HCEC 1CT (cell line): ENCODE measurements around the gene PPP1R13L.

Experiments used
- DNase-seq: peaks from one replicate; pipeline ENCODE4 v3.0.0-alpha.2; 2017

The PPP1R13L gene

GRCh38 chr19:45406226-45407090, 1.6 kb upstream of the PPP1R13L start, which contains the start of gene POLR1G:
POLR1G (plus strand) TSS chr19:45406644; CDS start chr19:45406697, 53 bp downstream.
- DNase-seq, result peak; percentile 81

GRCh38 chr19:45405435-45406225, 761 bp upstream of the PPP1R13L start:
- DNase-seq, result peak; percentile 90

GRCh38 chr19:45403781-45404556, 900 bp downstream of the PPP1R13L start:
- DNase-seq, result no peak

GRCh38 chr19:45403272-45403671, 1.6 kb downstream of the PPP1R13L start:
- no peak for DNase-seq

DNA sequence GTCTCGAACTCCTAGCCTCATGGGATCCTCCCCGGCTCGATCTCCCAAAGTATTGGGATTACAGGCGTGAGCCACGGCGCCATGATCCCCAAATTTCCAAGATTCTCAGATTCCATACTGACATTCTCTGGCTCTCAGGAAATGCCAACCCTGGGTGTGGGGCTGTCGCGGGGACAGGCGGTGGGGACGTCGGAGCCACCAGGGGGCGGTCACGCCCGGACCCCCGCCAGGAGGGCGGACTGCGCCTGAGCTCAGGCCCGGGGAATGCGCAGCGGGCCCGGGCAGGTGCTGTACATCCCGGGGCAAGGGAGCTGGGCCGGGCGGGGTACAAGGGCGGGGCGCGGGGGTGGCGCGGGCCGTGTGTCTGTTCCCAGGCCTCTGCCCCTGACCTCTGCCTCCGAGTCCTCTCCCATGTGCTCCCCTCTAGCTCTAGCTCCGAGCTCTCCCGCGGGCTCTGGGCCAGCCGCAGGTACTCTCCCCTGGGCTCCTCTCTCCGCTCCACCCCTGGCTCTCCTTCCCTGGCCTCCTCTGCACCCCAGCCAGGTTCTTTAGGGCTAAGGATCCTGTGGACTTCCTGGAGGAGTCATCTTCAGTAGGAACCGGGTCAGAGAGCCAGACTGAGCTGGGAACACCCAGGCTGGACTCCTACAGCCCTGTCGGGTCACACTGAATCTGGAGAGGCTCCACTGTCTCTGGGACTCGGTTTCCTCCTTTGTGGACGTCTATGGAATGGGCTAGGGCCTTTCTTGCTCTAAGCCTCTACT, 2.4 kb downstream of the PPP1R13L start:
- DNase-seq, result no peak

- no peak for DNase-seq
Observed at GRCh38 chr19:45401815-45402214, 3.1 kb downstream of the PPP1R13L start.

DNA sequence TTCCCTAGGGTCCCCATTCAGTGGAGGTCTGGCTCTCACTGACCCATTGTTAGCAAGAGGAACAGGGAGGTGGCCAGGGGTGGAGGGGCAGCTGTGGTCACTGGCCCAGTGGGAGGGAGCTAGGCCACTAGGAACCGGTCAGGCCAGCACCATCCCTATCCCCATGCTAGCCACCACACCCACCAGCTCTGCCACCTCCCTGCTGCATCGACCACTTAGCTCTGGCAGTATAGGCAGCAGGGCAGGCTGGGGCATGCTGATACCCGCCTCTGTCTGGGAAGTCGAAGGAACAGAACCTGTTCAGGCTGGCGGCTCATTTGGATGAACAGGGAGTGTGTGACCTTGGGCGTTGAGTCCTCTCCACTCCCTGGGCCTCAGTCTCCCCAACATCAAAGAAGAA, 4.7 kb downstream of the PPP1R13L start:
- DNase-seq, result no peak

GRCh38 chr19:45395821-45396617, 8.8 kb downstream of the PPP1R13L start:
- no peak for DNase-seq

- DNase-seq, result no peak
Observed at GRCh38 chr19:45391871-45392665, 12.8 kb downstream of the PPP1R13L start.

- DNase-seq, result peak; percentile 39
Observed at GRCh38 chr19:45391346-45391745, 13.5 kb downstream of the PPP1R13L start.

DNA sequence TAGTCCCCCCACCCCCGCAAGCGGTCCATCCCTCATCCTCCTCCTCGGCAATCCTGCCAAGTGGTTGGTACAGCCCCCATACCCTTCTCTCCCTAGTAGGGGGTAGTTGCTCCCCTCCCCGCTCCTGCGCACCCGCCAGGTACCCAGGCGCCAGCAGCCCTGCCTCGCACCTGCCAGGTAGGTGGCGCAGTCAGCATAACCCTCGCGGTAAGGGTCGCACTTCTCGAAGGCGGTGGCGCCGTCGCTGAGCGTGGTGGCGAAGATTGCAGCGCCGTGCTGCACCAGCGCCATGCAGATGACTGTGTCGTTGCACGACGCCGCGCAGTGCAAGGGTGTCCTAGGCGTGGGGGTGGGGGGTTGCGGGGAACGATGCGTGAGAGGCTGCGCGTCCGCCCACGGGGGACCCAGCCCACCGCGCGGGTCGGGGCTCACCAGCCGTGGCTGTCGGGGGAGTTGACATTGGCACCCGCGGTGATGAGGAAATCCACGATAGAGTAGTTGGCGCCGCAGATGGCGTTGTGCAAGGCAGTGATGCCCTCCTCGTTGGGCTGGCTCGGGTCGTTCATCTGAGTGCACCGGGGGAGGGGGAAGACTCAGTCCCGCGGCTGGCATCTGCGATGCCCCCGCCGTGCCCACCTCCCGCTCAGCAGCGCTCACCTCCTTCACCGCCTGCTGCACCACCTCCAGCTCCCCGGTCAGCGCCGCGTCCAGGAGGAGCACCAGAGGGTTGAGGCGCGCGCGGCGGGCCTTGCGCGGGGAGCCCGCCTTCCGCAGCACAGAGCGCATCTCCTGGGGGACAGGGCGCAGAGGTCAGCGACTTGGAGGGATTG, 19.3 kb downstream of the PPP1R13L start:
- no peak for DNase-seq

DNA sequence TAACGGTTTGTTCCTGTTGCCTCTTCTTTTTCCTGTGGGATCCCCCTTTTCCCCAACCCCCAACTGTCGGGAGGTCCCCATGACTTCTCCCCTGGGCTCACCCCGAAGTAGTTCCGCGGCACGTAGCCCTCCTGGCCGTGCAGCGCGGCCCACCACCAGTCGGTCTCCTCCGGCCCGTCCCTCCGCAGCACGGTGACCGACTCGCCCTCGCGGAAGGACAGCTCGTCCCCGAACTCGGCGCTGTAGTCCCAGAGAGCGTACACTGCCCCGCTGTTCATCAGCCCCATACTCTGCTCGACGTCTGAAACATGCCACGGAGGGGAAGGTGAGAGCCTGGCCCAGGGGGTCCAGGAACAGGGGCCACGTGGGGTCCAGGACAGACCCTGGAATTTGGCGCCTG, 22.4 kb downstream of the PPP1R13L start:
- DNase-seq, result no peak

DNA sequence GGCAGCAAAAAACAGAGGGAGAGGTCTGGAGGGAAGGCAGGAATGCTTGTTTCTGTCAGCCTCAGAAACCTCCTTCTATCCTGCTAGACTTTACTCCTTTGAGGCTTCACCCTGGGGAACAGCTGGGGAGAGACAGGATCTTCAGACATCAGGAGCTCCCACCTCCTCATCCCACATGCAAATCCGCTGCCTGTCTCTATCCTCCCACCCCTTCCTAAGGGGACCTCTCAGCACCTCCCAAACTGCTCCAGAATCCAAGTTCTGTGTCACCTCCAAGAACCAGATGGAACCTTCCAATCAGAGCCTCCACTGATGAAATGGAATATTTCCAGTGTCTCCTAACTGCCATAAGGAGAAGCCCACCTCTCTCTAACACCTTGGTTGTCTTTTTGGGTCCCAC, 24.8 kb downstream of the PPP1R13L start:
- no peak for DNase-seq

DNA sequence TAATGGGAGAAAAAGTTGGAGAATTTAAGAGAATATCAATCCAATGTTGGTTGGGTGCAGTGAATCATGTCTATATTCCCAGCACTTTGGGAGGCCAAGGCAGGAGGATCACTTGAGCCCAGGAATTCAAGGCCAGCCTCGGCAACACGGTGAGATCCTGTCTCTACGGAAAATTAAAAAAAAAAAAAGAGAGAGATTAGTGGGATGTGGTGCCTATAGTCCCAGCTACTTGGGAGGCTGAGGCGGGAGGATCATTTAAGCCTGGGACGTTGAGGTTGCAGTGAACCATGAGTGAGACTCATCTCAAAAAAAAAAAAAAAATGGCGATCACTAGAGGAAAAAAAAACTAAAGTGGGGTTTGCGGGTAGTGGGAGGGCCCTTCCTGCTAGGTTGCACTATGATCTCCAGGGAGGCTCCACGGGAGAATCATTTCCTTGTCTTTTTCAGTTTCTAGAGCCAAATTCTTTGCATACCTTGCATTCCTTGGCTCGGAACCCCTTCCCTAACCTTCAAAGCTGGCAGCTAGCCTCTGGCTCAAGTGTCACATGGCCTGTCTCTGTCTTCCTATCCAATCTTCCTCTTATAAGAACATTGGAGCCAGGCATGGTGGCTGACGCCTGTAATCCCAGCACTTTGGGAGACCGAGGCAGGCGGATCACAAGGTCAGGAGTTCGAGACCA, 28.7 kb downstream of the PPP1R13L start:
- DNase-seq, result peak; percentile 98

DNA sequence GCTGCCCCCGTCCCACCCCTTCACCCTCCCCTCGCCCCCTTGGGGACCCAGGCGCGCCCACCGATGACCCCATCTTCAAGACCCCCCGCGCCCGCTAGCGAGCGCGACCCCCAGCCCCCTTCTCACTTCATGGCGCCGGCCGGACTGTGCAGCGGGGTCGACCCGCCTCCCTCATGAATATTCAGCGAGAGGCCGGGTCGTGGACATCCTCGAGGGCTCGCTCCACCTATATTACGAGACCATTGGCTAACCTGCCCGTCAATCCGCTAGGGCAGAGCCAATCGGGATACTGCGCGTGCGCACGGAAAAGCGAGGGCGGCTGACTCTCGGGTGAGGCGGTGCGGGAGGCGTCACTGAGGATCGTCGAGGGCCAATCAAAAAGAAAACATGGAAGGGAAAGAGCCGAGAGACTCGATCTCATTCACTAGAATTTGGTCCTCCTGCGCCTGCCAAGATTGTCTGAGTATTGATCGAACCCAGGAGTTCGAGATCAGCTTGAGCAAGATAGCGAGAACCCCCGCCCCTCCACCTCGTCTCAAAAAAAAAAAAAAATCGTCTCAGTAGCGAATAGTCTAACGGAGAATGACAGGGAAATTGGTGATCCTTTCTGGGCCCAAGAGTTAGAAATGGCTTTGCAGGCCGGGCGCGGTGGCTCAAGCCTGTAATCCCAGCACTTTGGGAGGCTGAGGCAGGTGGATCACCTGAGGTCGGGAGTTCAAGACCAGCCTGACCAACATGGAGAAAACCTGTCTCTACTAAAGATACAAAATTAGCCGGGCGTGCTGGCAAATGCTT, 34.3 kb downstream of the PPP1R13L start, which contains the start of gene ERCC2:
ERCC2 (minus strand) TSS at position 164 of the 795 bp plus-strand sequence; CDS start at position 131, 33 bp downstream.
- peak; percentile 97 for DNase-seq

- no peak for DNase-seq
Observed at GRCh38 chr19:45368737-45369340, 36.0 kb downstream of the PPP1R13L start.

DNA sequence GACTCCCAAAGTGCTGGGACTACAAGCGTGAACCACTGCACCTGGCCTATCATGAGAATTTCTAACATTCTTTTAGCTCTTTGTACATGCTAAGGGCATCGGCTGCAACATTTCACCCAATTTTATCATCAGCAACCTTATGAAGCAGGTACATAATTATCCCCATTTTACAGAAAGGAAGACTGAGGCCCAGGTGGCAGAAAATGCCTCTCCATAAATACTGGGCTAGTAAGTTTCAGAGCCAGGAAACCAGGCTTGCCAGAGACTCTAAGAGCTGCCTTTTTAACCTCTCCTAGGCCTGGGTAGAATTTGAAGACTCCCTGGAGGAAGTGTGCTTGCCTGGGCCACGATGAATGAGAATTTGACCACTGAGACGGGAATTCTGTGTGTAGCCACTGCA, 36.7 kb downstream of the PPP1R13L start:
- DNase-seq, result no peak

DNA sequence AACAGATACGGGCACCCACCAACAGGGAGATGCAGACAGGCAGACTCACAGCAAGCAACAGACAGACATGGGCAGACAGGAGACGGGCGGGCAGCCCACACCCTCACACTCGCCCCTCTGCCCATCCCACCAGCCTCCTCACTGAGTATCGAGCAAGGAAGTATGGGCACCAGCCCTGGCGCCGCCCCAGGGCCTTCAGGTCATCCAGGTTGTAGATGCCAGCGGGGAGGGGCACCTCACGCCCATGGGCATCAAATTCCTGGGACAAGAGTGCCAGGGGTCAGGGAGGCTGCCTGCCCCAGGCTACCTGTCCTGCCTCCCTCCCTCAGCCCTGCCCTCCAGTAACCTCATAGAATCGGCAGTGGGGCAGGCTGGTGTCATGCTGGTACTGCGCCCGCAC, 40.2 kb downstream of the PPP1R13L start:
- DNase-seq, result no peak
